Lung (tissue), 12 donors: ENCODE measurements around the gene SURF6. TPM values are rescaled to one million over a fixed set of nuclear protein-coding genes. Genes with fewer than 3 reads are reported as not detected.

ENCODE experiments used
- ATAC-seq: fragments of 200-7000 bp; cut with Tn5 transposase; one replicate; pipeline ENCODE4 v1.9.1; 2020; ENCODE audit warnings: moderate number of reproducible peaks; ENCODE audit not compliant: insufficient read depth, low FRiP score
- DNase-seq, 3 donors: peaks; one replicate each; pipeline ENCODE4 v3.0.0-alpha.2; 2013 to 2017
- H3K27ac ChIP-seq, 2 donors: one replicate each; pipeline ENCODE4 v1.5.1; 2013; ENCODE audit warnings: mild to moderate bottlenecking in 2 of 2, moderate library complexity in 2 of 2, control low read depth in 1 of 2, inconsistent platforms in 1 of 2, low read depth in 1 of 2, low read length in 1 of 2
- H3K27me3 ChIP-seq, 3 donors: one replicate each; pipeline ENCODE4 v1.5.1; 2013; ENCODE audit warnings: low read length in 2 of 3; ENCODE audit not compliant: control insufficient read depth in 3 of 3, insufficient read depth in 3 of 3
- H3K36me3 ChIP-seq, 4 donors: one replicate each; pipeline ENCODE4 v1.5.1; 2013; ENCODE audit warnings: low read length in 4 of 4, mild to moderate bottlenecking in 1 of 4, moderate library complexity in 1 of 4; ENCODE audit not compliant: control insufficient read depth in 4 of 4, insufficient read depth in 4 of 4
- H3K4me1 ChIP-seq, 5 donors: one replicate each; pipeline ENCODE4 v1.5.1; 2013; ENCODE audit warnings: low read length in 5 of 5, mild to moderate bottlenecking in 2 of 5, moderate library complexity in 1 of 5; ENCODE audit not compliant: control insufficient read depth in 5 of 5, insufficient read depth in 5 of 5
- H3K4me3 ChIP-seq: one replicate; pipeline ENCODE4 v1.5.1; 2013; ENCODE audit warnings: mild to moderate bottlenecking, control low read depth, moderate library complexity
- H3K9ac ChIP-seq, 2 donors: one replicate each; pipeline ENCODE4 v1.5.1; 2013; ENCODE audit warnings: low read length in 2 of 2, control low read depth in 1 of 2; ENCODE audit not compliant: insufficient read depth in 1 of 2
- H3K9me3 ChIP-seq, 4 donors: one replicate each; pipeline ENCODE4 v1.5.1; 2013; ENCODE audit warnings: low read length in 3 of 4, mild to moderate bottlenecking in 1 of 4, moderate library complexity in 1 of 4; ENCODE audit not compliant: control insufficient read depth in 4 of 4, insufficient read depth in 3 of 4
- whole genome bisulfite sequencing, 2 donors: extraction: QIAGEN DNeasy Blood & Tissue Kit; methylation state at CpG; one replicate each; pipeline ENCODE4 v1.1.7; 2013; 5-methylcytosine and 5-hydroxymethylcytosine counted together
- polyA plus RNA-seq, 2 donors: library from polyadenylated mRNA; stranded (reverse); fragments of 200-250 nt; gene quantifications; one replicate each; pipeline ENCODE4 v1.2.1, GENCODE V29; 2013
- total RNA-seq, 2 donors: library from RNA; depleted of rRNA in 1 of 2; stranded (reverse); fragments of >200 nt in 1 of 2; gene quantifications; one replicate each; pipeline ENCODE4 v1.2.1, GENCODE V29; 2014 to 2021
- TF ChIP-seq, protein P1 (sequence below): IDR thresholded peaks from 2 replicates; pipeline ENCODE4 v1.5.1; 2012; ENCODE audit warnings: mild to moderate bottlenecking; ENCODE audit errors: control extremely low read depth, extremely low read depth
- donor health status: control.
- donor health status: control.
- donor health status: Bipolar disorder and iron deficiency.
- donor health status: healthy.
- donor health status: DM: yes; HTN: yes; CAD: no.

The SURF6 gene
- total and polyA plus RNA-seq, 4 donors = 13.7 to 25.6 (median 23.8) TPM

- Histone ChIP-seq H3K27ac (no peak overlapping the region), H3K9ac (no peak overlapping the region), H3K4me1 (peaks cover 3 to 30% (median 9%) of the 10 kb centered on the region in 5 donors), H3K4me3 (no peak overlapping the region), H3K27me3 (no peaks in the 10 kb centered on the region), H3K9me3 (no peaks in the 10 kb centered on the region), H3K36me3 (peaks cover 16 to 60% (median 50%) of the 10 kb centered on the region in 4 donors)
- TF ChIP-seq, protein P1, sequence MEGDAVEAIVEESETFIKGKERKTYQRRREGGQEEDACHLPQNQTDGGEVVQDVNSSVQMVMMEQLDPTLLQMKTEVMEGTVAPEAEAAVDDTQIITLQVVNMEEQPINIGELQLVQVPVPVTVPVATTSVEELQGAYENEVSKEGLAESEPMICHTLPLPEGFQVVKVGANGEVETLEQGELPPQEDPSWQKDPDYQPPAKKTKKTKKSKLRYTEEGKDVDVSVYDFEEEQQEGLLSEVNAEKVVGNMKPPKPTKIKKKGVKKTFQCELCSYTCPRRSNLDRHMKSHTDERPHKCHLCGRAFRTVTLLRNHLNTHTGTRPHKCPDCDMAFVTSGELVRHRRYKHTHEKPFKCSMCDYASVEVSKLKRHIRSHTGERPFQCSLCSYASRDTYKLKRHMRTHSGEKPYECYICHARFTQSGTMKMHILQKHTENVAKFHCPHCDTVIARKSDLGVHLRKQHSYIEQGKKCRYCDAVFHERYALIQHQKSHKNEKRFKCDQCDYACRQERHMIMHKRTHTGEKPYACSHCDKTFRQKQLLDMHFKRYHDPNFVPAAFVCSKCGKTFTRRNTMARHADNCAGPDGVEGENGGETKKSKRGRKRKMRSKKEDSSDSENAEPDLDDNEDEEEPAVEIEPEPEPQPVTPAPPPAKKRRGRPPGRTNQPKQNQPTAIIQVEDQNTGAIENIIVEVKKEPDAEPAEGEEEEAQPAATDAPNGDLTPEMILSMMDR = no peak
- ATAC-seq (no peak), DNase-seq (no peak)
- 87 to 88% methylated on average over 13 of the region's 13 CpGs for WGBS, 2 donors
These were observed 25.6 kb upstream of the SURF6 start for GRCh38 chr9:133361507-133362092.

- no peak for ATAC-seq
- peak overlapping the region in 1 of 2 donors; percentile 4 for H3K27ac ChIP-seq
- WGBS, 2 donors = 85 to 87% methylated on average over 21 of the region's 21 CpGs
- H3K4me1 ChIP-seq = peaks cover 3 to 31% (median 9%) of the 10 kb centered on the region in 5 donors
- DNase-seq = no peak
- H3K9me3 ChIP-seq = no peaks in the 10 kb centered on the region
- TF ChIP-seq, protein P1 = no peak
- no peak overlapping the region for H3K9ac ChIP-seq
- no peak overlapping the region for H3K4me3 ChIP-seq
- H3K27me3 ChIP-seq = no peaks in the 10 kb centered on the region
- H3K36me3 ChIP-seq = peaks cover 13 to 52% (median 42%) of the 10 kb centered on the region in 4 donors
These were observed 24.7 kb upstream of the SURF6 start for GRCh38 chr9:133360400-133361393.

GRCh38 chr9:133359399-133360175, 23.6 kb upstream of the SURF6 start:
- H3K4me3 ChIP-seq = no peak overlapping the region
- ATAC-seq (no peak), DNase-seq (peak in 2 of 3 donors; percentile 25 to 32)
- no peaks in the 10 kb centered on the region for H3K27me3 ChIP-seq
- peaks cover 11 to 47% (median 33%) of the 10 kb centered on the region in 4 donors for H3K36me3 ChIP-seq
- H3K27ac ChIP-seq = no peak overlapping the region
- H3K4me1 ChIP-seq = peaks cover 3 to 35% (median 9%) of the 10 kb centered on the region in 5 donors
- H3K9ac ChIP-seq = no peak overlapping the region
- 67 to 70% methylated on average over 20 of the region's 20 CpGs for WGBS, 2 donors
- no peaks in the 10 kb centered on the region for H3K9me3 ChIP-seq
- TF ChIP-seq, protein P1 = no peak
